Measurements from ENCODE around the gene KLHL22. TPM values are rescaled to one million over a fixed set of nuclear protein-coding genes. Genes with fewer than 3 reads are reported as not detected.

The KLHL22 gene
- total and polyA plus RNA-seq, 4 donors = 2.0 to 20.3 (median 8.7) TPM

GRCh38 chr22:20507253-20508066 lies 11.9 kb upstream of the KLHL22 start, which contains the start of gene MED15:
Gene MED15, plus strand, starts transcription at chr22:20507610. Its CDS starts 69 bp downstream, at chr22:20507679.
- Histone ChIP-seq H3K4me3 (ENCODE audit: low read depth in 1 of 3, low read length in 3 of 3) (peak within 1 kb of the TSS; percentile 66 to 86 (median 85)), H3K9ac (ENCODE audit: low read depth in 1 of 2, low read length in 2 of 2) (peak within 1 kb of the TSS; percentile 48 to 51), H3K9me3 (ENCODE audit: control insufficient read depth in 4 of 4, low read length in 3 of 4) (no peaks in the 10 kb centered on the region), H3K27me3 (ENCODE audit: control insufficient read depth in 4 of 4, insufficient read depth in 4 of 4, low read length in 3 of 4) (no peaks in the 10 kb centered on the region), H3K4me1 (ENCODE audit: control insufficient read depth in 4 of 4, insufficient read depth in 4 of 4, low read length in 3 of 4) (peaks cover 4 to 27% (median 23%) of the 10 kb centered on the region in 4 donors), H3K27ac (ENCODE audit: low read depth in 1 of 2, low read length in 2 of 2) (peak within 1 kb of the TSS; percentile 89 to 95), H3K36me3 (ENCODE audit: control insufficient read depth in 4 of 4, insufficient read depth in 3 of 4, low read depth in 1 of 4, low read length in 3 of 4) (no peaks in the 10 kb centered on the region)
- peak; percentile 91 for TF ChIP-seq YY1 (IDR thresholded peaks at IDR 0.05)
- no peak for TF ChIP-seq NR2F2 (IDR thresholded peaks at IDR 0.05)
- TF ChIP-seq GABPA (IDR thresholded peaks at IDR 0.05 in 1 of 2, conservative IDR thresholded peaks at IDR 0.05 in 1 of 2) = peak; percentile 86 to 96
- peak in 1 of 2 donors; percentile 21 for TF ChIP-seq EGR1 (IDR thresholded peaks at IDR 0.05; ENCODE audit: low read depth in 2 of 2)
- no peak for TF ChIP-seq MAX (IDR thresholded peaks at IDR 0.05)
- peak; percentile 28 for TF ChIP-seq TAF1 (conservative IDR thresholded peaks at IDR 0.05)
- WGBS = 1% methylated on average over 58 of the region's 58 CpGs
- peak; percentile 90 for DNase-seq (ENCODE audit: low spot score)

GRCh38 chr22:20506543-20507252 lies 11.1 kb upstream of the KLHL22 start:
- no peak for DNase-seq (ENCODE audit: low spot score)
- Histone ChIP-seq H3K9ac (ENCODE audit: low read depth in 1 of 2, low read length in 2 of 2) (no peak overlapping the region), H3K27ac (ENCODE audit: low read depth in 1 of 2, low read length in 2 of 2) (no peak overlapping the region), H3K27me3 (ENCODE audit: control insufficient read depth in 4 of 4, insufficient read depth in 4 of 4, low read length in 3 of 4) (no peaks in the 10 kb centered on the region), H3K36me3 (ENCODE audit: control insufficient read depth in 4 of 4, insufficient read depth in 3 of 4, low read depth in 1 of 4, low read length in 3 of 4) (no peaks in the 10 kb centered on the region), H3K4me3 (ENCODE audit: low read depth in 1 of 3, low read length in 3 of 3) (peak overlapping the region; percentile 66 to 86 (median 85)), H3K4me1 (ENCODE audit: control insufficient read depth in 4 of 4, insufficient read depth in 4 of 4, low read length in 3 of 4) (peaks cover 4 to 26% (median 21%) of the 10 kb centered on the region in 4 donors), H3K9me3 (ENCODE audit: control insufficient read depth in 4 of 4, low read length in 3 of 4) (no peaks in the 10 kb centered on the region)
- 78% methylated on average over 13 of the region's 13 CpGs for WGBS
- TF ChIP-seq NR2F2 (IDR thresholded peaks at IDR 0.05) (no peak), ATF3 (IDR thresholded peaks at IDR 0.05) (no peak), MAX (IDR thresholded peaks at IDR 0.05) (no peak), FOXA1 (IDR thresholded peaks at IDR 0.05) (no peak), HNF4G (IDR thresholded peaks at IDR 0.05) (no peak), RXRA (IDR thresholded peaks at IDR 0.05) (no peak), REST (IDR thresholded peaks at IDR 0.05) (no peak), EGR1 (IDR thresholded peaks at IDR 0.05; ENCODE audit: low read depth in 2 of 2) (no peak), GABPA (IDR thresholded peaks at IDR 0.05 in 1 of 2, conservative IDR thresholded peaks at IDR 0.05 in 1 of 2) (no peak), JUND (IDR thresholded peaks at IDR 0.05) (no peak), FOXA2 (IDR thresholded peaks at IDR 0.05) (no peak), RAD21 (IDR thresholded peaks at IDR 0.05) (no peak), SP1 (IDR thresholded peaks at IDR 0.05) (no peak), YY1 (IDR thresholded peaks at IDR 0.05) (no peak), TAF1 (conservative IDR thresholded peaks at IDR 0.05) (no peak), CTCF (IDR thresholded peaks at IDR 0.05; ENCODE audit: low read depth, low read length, missing input control) (no peak), ZBTB33 (IDR thresholded peaks at IDR 0.05) (no peak), HNF4A (conservative IDR thresholded peaks at IDR 0.05) (no peak)

Measured in liver (tissue), 9 donors.